HG03045 (cell line): ENCODE results near the gene RNFT2.

Source experiments
- ATAC-seq: cut with Tn5 transposase; IDR thresholded peaks from one replicate; pipeline ENCODE4 v1.9.1; 2021; ENCODE audit warnings: mild to moderate bottlenecking, moderate library complexity; ENCODE audit not compliant: unreplicated experiment

RNFT2 gene

DNA sequence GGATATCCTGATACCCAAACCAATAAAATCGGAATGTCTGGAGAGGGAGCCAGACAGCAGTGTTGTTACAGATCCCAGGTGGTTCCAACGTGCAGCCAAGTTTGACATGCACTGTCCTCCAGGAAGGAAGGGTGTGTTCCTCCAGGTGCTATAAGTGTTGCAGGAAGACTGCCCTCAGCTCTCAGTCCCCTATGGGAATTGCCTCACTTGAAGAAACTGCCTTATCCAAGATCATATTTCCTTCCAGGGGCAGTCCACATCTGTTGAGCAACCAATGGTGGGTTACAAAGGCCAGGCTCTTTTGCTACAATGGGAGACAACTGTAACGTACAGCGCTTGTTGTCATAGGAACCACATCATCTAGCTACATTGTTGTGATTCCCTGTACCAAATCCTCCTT, 159.4 kb downstream of the RNFT2 start:
- ATAC-seq: no peak

DNA sequence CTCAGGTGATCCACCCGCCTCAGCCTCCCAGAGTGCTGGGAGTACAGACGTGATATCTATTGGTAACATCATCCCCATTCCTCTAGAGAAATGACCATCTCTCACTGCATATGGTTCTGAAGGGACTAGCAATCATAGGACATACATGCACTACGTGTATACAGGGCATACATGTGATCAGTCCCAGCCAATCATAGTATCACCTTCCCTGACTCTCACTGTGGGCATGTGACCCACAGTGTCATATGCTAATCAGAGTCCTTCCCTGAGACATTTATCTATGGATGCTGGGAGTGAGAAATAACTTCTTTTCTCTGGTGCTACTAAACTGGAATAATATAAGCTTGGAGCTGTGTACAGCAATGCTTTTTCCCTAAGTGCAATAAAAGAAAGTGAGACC, 160.6 kb downstream of the RNFT2 start:
- ATAC-seq: no peak

DNA sequence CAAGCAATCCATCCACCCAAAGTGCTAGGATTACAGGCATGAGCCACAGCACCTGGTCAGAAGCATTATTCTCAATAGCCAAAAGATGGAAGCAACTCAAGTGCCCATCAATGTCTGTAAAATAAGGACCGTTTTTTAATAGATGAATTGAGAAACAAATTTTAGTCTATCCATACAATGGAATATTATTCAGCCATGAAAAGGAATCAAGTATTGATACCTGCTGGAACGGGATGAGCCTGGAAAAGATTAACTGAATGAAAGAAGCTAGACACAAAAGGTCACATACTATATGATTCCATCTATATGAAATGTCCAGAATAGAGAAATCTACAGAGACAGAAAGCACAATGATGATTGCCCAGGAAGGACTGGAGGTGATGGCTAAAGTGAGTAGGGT, 163.5 kb downstream of the RNFT2 start:
- no peak for ATAC-seq
